Lung (tissue), 12 donors: ENCODE data around the gene PKD1. TPM values are rescaled to one million over a fixed set of nuclear protein-coding genes. Genes with fewer than 3 reads are reported as not detected.

Experiments
- ATAC-seq: fragments of 200-7000 bp; cut with Tn5 transposase; one replicate; pipeline ENCODE4 v1.9.1; 2020; ENCODE audit warnings: moderate number of reproducible peaks; ENCODE audit not compliant: insufficient read depth, low FRiP score
- DNase-seq, 3 donors: peaks; one replicate each; pipeline ENCODE4 v3.0.0-alpha.2; 2013 to 2017
- H3K27ac ChIP-seq, 2 donors: one replicate each; pipeline ENCODE4 v1.5.1; 2013; ENCODE audit warnings: mild to moderate bottlenecking in 2 of 2, moderate library complexity in 2 of 2, control low read depth in 1 of 2, inconsistent platforms in 1 of 2, low read depth in 1 of 2, low read length in 1 of 2
- H3K27me3 ChIP-seq, 3 donors: one replicate each; pipeline ENCODE4 v1.5.1; 2013; ENCODE audit warnings: low read length in 2 of 3; ENCODE audit not compliant: control insufficient read depth in 3 of 3, insufficient read depth in 3 of 3
- H3K36me3 ChIP-seq, 4 donors: one replicate each; pipeline ENCODE4 v1.5.1; 2013; ENCODE audit warnings: low read length in 4 of 4, mild to moderate bottlenecking in 1 of 4, moderate library complexity in 1 of 4; ENCODE audit not compliant: control insufficient read depth in 4 of 4, insufficient read depth in 4 of 4
- H3K4me1 ChIP-seq, 5 donors: one replicate each; pipeline ENCODE4 v1.5.1; 2013; ENCODE audit warnings: low read length in 5 of 5, mild to moderate bottlenecking in 2 of 5, moderate library complexity in 1 of 5; ENCODE audit not compliant: control insufficient read depth in 5 of 5, insufficient read depth in 5 of 5
- H3K4me3 ChIP-seq: one replicate; pipeline ENCODE4 v1.5.1; 2013; ENCODE audit warnings: mild to moderate bottlenecking, control low read depth, moderate library complexity
- H3K9ac ChIP-seq, 2 donors: one replicate each; pipeline ENCODE4 v1.5.1; 2013; ENCODE audit warnings: low read length in 2 of 2, control low read depth in 1 of 2; ENCODE audit not compliant: insufficient read depth in 1 of 2
- H3K9me3 ChIP-seq, 4 donors: one replicate each; pipeline ENCODE4 v1.5.1; 2013; ENCODE audit warnings: low read length in 3 of 4, mild to moderate bottlenecking in 1 of 4, moderate library complexity in 1 of 4; ENCODE audit not compliant: control insufficient read depth in 4 of 4, insufficient read depth in 3 of 4
- CTCF ChIP-seq: IDR thresholded peaks from 2 replicates; pipeline ENCODE4 v1.5.1; 2012; ENCODE audit warnings: mild to moderate bottlenecking; ENCODE audit errors: control extremely low read depth, extremely low read depth
- WGBS, 2 donors: extraction: QIAGEN DNeasy Blood & Tissue Kit; methylation state at CpG; one replicate each; pipeline ENCODE4 v1.1.7; 2013; 5-methylcytosine and 5-hydroxymethylcytosine counted together
- polyA plus RNA-seq, 2 donors: library from polyadenylated mRNA; stranded (reverse); fragments of 200-250 nt; gene quantifications; one replicate each; pipeline ENCODE4 v1.2.1, GENCODE V29; 2013
- total RNA-seq, 2 donors: library from RNA; depleted of rRNA in 1 of 2; stranded (reverse); fragments of >200 nt in 1 of 2; gene quantifications; one replicate each; pipeline ENCODE4 v1.2.1, GENCODE V29; 2014 to 2021
- donor health status: control.
- donor health status: control.
- donor health status: Bipolar disorder and iron deficiency.
- donor health status: healthy.
- donor health status: DM: yes; HTN: yes; CAD: no.

Gene PKD1
- total and polyA plus RNA-seq, 4 donors: 39.1 to 128 (median 64.6) TPM

GRCh38 chr16:2079991-2080390 is 55.7 kb downstream of the PKD1 start:
- Histone ChIP-seq H3K4me3 (no peak overlapping the region), H3K27me3 (no peaks in the 10 kb centered on the region), H3K9me3 (no peaks in the 10 kb centered on the region), H3K36me3 (peaks cover 0 to 80% (median 22%) of the 10 kb centered on the region in 4 donors), H3K9ac (no peak overlapping the region), H3K4me1 (peaks cover 0 to 36% (median 14%) of the 10 kb centered on the region in 5 donors), H3K27ac (no peak overlapping the region)
- no peak for DNase-seq
- 93 to 98% methylated on average over 16 of the region's 16 CpGs for WGBS, 2 donors
- no peak for TF ChIP-seq CTCF
- ATAC-seq: no peak

- TF ChIP-seq CTCF: no peak
- DNase-seq (no peak), ATAC-seq (no peak)
- H3K27me3 ChIP-seq: no peaks in the 10 kb centered on the region
- peaks cover 0 to 77% (median 22%) of the 10 kb centered on the region in 4 donors for H3K36me3 ChIP-seq
- H3K4me3 ChIP-seq: no peak overlapping the region
- WGBS, 2 donors: 97 to 98% methylated on average over 30 of the region's 30 CpGs
- no peak overlapping the region for H3K27ac ChIP-seq
- H3K4me1 ChIP-seq: peaks cover 0 to 36% (median 14%) of the 10 kb centered on the region in 5 donors
- H3K9ac ChIP-seq: no peak overlapping the region
- no peaks in the 10 kb centered on the region for H3K9me3 ChIP-seq
Observed at GRCh38 chr16:2079311-2079800, 56.3 kb downstream of the PKD1 start.

- no peak for DNase-seq
- H3K4me1 ChIP-seq: peaks cover 0 to 31% (median 13%) of the 10 kb centered on the region in 5 donors
- H3K27ac ChIP-seq: no peak overlapping the region
- 96% methylated on average over 23 of the region's 23 CpGs for WGBS, 2 donors
- H3K9me3 ChIP-seq: no peaks in the 10 kb centered on the region
- H3K9ac ChIP-seq: no peak overlapping the region
- TF ChIP-seq CTCF: no peak
- H3K36me3 ChIP-seq: peaks cover 0 to 81% (median 18%) of the 10 kb centered on the region in 4 donors
- no peak for ATAC-seq
- no peaks in the 10 kb centered on the region for H3K27me3 ChIP-seq
- no peak overlapping the region for H3K4me3 ChIP-seq
Observed at GRCh38 chr16:2078691-2079090, 57.0 kb downstream of the PKD1 start.

GRCh38 chr16:2078096-2078495 is 57.6 kb downstream of the PKD1 start:
- H3K27me3 ChIP-seq: no peaks in the 10 kb centered on the region
- TF ChIP-seq CTCF: no peak
- H3K27ac ChIP-seq: no peak overlapping the region
- no peak for ATAC-seq
- H3K9ac ChIP-seq: no peak overlapping the region
- peaks cover 0 to 25% (median 9%) of the 10 kb centered on the region in 5 donors for H3K4me1 ChIP-seq
- H3K9me3 ChIP-seq: no peaks in the 10 kb centered on the region
- H3K4me3 ChIP-seq: no peak overlapping the region
- WGBS, 2 donors: 99 to 100% methylated on average over 7 of the region's 7 CpGs
- peaks cover 0 to 83% (median 15%) of the 10 kb centered on the region in 4 donors for H3K36me3 ChIP-seq
- DNase-seq: no peak
